AG09309 (cell line): ENCODE measurements around the gene CPNE7.
A peak's percentile ranks its signal among the peaks of the same experiment; 100 is the strongest.

Source experiments
- DNase-seq: peaks from one replicate; pipeline ENCODE4 v3.0.0-alpha.2; 2010; ENCODE audit warnings: low read depth
- H3K4me3 ChIP-seq: 2 replicates; pipeline ENCODE4 v1.5.1; 2011; ENCODE audit warnings: mild to moderate bottlenecking, low read depth, low read length, moderate library complexity; ENCODE audit not compliant: control insufficient read depth
- TF ChIP-seq, protein P1 (sequence below): IDR thresholded peaks from 2 replicates; pipeline ENCODE4 v1.5.1; 2011; ENCODE audit warnings: mild to moderate bottlenecking, low read depth, low read length, inconsistent platforms; ENCODE audit not compliant: insufficient read depth, control insufficient read depth; ENCODE audit errors: missing control alignments

The CPNE7 gene

DNA sequence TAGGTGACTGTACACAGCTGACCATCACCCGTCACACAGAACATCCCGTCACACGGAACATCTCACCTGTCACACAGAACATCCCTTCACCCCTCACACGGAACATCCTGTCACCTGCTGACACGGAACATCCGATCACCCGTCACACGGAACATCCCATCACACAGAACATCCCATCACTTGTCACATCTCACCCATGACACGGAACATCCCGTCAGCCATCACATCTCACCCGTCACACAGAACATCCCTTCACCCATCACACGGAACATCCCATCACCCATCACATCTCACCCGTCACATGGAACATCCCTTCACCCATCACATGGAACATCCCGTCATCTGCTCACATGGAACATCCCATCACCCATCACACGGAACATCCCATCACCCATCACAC, 3.8 kb downstream of the CPNE7 start:
- H3K4me3 ChIP-seq = no peak overlapping the region
- TF ChIP-seq, protein P1, sequence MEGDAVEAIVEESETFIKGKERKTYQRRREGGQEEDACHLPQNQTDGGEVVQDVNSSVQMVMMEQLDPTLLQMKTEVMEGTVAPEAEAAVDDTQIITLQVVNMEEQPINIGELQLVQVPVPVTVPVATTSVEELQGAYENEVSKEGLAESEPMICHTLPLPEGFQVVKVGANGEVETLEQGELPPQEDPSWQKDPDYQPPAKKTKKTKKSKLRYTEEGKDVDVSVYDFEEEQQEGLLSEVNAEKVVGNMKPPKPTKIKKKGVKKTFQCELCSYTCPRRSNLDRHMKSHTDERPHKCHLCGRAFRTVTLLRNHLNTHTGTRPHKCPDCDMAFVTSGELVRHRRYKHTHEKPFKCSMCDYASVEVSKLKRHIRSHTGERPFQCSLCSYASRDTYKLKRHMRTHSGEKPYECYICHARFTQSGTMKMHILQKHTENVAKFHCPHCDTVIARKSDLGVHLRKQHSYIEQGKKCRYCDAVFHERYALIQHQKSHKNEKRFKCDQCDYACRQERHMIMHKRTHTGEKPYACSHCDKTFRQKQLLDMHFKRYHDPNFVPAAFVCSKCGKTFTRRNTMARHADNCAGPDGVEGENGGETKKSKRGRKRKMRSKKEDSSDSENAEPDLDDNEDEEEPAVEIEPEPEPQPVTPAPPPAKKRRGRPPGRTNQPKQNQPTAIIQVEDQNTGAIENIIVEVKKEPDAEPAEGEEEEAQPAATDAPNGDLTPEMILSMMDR = no peak
- no peak for DNase-seq

DNA sequence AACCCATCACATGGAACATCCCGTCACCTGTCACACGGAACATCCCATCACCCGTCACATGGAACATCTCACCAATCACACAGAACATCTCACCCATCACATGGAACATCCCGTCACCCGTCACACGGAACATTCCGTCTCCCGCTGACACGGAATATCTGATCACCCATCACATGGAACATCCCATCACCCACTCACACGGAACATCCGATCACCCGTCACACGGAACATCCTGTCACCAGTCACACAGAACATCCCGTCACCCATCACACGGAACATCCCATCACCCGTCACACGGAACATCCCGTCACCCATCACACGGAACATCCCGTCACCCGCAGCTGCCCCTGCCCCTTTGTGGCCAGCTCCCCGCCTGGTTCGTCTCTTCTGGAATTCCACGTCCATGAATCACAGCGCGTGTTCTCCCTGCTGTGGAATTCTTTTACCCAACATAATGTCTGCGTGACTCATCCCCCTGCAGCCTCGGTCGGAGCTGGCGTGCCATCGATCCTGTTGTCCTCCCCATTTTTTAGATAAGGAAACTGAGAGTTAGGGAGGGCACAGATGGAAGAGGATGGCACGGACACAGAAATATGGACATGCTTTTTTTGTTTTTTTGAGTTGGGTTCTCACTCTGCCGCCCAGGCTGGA, 5.6 kb downstream of the CPNE7 start:
- DNase-seq = peak; percentile 92
- no peak overlapping the region for H3K4me3 ChIP-seq
- TF ChIP-seq, protein P1 = no peak

DNA sequence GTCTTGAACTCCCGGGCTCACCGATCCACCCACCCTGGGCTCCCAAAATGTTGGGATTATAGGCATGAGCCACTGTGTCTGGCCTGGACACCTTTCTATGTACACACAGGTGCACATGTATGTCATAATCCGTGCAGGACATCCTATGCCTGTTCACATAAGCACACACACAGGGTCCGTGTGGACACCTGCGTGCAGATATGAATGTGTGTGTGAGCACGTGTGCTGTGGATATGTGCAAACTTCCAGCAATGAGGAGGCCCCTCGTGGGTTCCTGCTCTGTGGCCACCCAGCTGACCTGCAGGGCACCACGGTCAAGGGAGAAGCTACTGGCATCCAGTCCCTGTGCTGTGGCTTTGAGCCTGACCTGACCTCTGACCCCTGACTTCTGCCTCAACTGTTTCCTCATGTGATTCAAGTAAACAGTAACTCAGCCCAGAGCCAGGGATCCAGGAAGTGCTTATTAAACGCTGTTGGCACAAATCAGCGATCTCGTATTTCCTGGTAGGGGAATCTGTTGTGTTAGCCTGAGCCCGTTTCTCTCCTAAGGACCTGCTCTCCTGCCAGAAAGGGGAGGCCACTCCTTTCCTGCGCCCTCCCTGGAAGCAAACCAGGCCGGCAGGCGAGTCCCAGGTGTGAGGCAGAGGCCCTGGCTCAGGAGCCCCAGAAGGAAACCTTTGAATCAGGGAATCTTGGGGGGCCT, 6.5 kb downstream of the CPNE7 start:
- DNase-seq = no peak
- no peak overlapping the region for H3K4me3 ChIP-seq
- TF ChIP-seq, protein P1 = no peak

DNA sequence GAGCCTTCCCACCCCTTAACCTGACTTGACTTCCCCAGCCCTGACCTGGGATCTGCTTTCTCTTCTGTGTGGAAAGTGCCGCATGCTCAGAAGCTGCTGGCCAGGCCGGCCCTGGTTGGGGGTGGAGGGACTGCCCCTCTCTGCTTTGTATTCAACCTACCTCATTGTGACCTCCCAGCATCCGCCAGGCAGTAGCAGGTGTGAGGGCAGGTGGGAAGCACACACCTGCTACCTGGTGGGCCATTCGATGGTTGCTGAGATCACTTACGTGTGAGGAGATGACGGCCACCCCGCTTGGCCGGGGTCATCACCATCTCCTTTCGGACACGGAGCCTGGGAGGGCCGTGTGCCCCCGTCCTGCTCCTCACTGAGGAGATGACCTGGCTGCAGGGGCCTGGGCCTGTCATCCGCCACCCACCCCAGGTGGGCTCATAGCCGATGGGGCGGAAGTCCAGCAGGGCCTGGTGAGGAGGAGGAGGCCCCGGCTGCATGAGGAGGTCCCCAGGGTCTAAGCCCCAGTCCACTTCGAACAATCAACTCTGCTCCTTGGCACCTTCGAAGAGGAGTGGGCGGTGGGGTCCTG, 7.1 kb downstream of the CPNE7 start:
- no peak overlapping the region for H3K4me3 ChIP-seq
- DNase-seq = no peak
- TF ChIP-seq, protein P1 = no peak

DNA sequence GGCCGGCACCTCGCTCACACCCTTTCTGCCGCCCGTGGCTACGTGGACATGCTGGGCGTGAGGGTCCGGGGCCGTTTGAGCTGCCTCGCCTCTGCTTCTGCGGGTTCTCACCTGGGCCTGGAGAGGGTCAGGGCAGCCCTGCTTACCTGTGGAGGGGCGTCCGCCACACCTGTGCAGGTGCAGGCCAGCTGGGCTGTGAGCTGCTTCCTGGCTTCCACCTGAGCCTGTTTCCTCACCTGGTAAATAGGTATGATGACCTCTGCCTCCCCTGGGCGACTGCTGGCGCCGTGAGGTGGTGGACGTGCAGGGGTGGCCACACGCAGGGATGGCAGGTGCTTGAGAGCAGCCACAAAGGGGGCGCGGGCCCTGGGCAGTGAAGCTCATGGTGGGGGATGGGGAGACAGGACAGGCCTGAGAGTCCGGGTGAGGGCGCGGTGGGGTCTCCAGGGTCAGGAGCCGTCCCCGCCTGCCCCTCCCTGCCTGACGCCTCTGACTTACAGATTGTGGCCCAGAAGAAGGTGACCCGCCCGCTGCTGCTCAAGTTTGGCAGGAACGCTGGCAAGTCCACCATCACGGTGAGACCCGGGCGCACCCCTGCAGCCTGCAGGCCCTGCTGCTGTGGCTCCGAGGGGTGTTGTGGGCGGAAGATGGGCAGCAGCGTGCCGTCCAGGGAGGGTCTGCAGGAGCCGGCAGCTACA, 7.8 kb downstream of the CPNE7 start:
- DNase-seq = no peak
- TF ChIP-seq, protein P1 = no peak
- no peak overlapping the region for H3K4me3 ChIP-seq

DNA sequence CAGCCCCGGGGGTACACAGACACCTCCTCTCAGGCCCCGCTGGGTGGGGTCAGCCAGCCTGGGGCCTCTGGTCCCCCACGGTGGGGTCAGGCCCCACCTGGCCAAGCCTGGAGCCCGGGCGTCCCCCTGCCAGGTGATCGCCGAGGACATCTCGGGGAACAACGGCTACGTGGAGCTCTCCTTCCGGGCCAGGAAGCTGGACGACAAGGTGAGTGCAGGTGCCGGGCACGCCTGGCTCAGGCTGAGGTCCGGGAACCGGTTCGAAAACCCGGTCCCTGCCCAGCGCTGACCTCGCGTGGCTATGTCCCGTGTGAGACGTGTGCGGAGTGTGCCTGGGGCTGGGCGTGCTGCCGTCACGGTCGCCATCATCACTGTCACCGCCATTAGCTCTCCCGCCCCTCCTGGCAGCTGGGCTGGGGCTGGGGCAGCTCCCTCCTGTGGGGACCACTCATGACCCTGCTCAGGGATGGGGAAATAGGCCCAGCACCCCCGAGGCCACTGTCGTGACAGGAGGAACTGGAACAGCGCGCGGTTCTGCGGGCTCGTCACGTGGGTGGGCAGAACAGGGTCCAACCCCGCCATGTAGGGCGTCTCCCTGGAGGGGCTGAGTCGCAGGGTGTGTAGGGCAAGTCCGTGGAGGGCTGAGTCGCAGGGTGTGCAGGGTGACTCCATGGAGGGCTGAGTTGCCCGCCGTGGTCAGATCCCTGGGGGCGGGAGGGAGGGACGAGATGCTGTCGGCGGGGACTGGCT, 8.5 kb downstream of the CPNE7 start:
- no peak overlapping the region for H3K4me3 ChIP-seq
- DNase-seq = no peak
- TF ChIP-seq, protein P1 = no peak
